Sigmoid colon (tissue), 7 donors: Measurements from ENCODE around the gene IL20RA. TPM values are rescaled to one million over a fixed set of nuclear protein-coding genes. Genes with fewer than 3 reads are reported as not detected.

Experiments
- DNase-seq: peaks from one replicate; pipeline ENCODE4 v3.0.0-alpha.2; 2019
- H3K27ac ChIP-seq, 4 donors: fragments of 200-600 bp; sonication (generic); one replicate each; pipeline ENCODE4 v1.5.1; 2016 to 2019; ENCODE audit warnings: mild to moderate bottlenecking in 1 of 4
- H3K27me3 ChIP-seq, 3 donors: fragments of 200-600 bp; sonication (generic); one replicate each; pipeline ENCODE4 v1.5.1; 2019; ENCODE audit warnings: mild to moderate bottlenecking in 1 of 3
- H3K36me3 ChIP-seq, 4 donors: fragments of 200-600 bp; sonication (generic); one replicate each; pipeline ENCODE4 v1.5.1; 2016 to 2019
- H3K4me1 ChIP-seq, 4 donors: fragments of 200-600 bp; sonication (generic); one replicate each; pipeline ENCODE4 v1.5.1; 2017 to 2019
- H3K4me3 ChIP-seq, 4 donors: fragments of 200-600 bp; sonication (generic); one replicate each; pipeline ENCODE4 v1.5.1; 2017 to 2019; ENCODE audit warnings: mild to moderate bottlenecking in 2 of 4, moderate library complexity in 1 of 4
- H3K9me3 ChIP-seq, 4 donors: fragments of 200-600 bp in 3 of 4; sonication (generic) in 3 of 4; one replicate each; pipeline versions ENCODE4 v1.5.1 to v1.6.1; 2013 to 2019
- EP300 ChIP-seq, 4 donors: sonication (generic); formaldehyde crosslinking; IDR thresholded peaks; one replicate each; pipeline ENCODE4 v1.6.1; 2017; ENCODE audit warnings: antibody characterized with exemption in 4 of 4
- POLR2A ChIP-seq, 2 donors: fragments of 450-650 bp; IDR thresholded peaks; one replicate each; pipeline ENCODE4 v1.6.1; 2016; ENCODE audit warnings: antibody characterized with exemption in 2 of 2, mild to moderate bottlenecking in 2 of 2, moderate library complexity in 2 of 2
- POLR2AphosphoS5 ChIP-seq, 4 donors: sonication (generic); formaldehyde crosslinking; IDR thresholded peaks; one replicate each; pipeline ENCODE4 v1.6.1; 2017; ENCODE audit warnings: antibody characterized with exemption in 4 of 4
- WGBS, 2 donors: extraction: QIAGEN DNeasy Blood & Tissue Kit; methylation state at CpG; one replicate each; pipeline ENCODE4 v1.1.7; 2013; 5-methylcytosine and 5-hydroxymethylcytosine counted together
- intact Hi-C: fragments of 100-400 bp; cut with DNase I; formaldehyde crosslinking; loops from one replicate; pipeline ENCODE4 v1.15.1; 2023
- polyA plus RNA-seq, 3 donors: library from polyadenylated mRNA; stranded (reverse); fragments of 200-250 nt; gene quantifications; one replicate each; pipeline ENCODE4 v1.2.3, GENCODE V29; 2013
- total RNA-seq, 4 donors: library from RNA; depleted of rRNA; stranded (reverse); fragments of >200 nt; gene quantifications; one replicate each; pipeline ENCODE4 v1.1.0, GENCODE V29; 2016
- TF ChIP-seq, protein P1 (sequence below), 4 experiments: fragments of 450-650 bp in 3 of 4; fragments of 200-600 bp in 1 of 4; IDR thresholded peaks; one replicate each; pipeline ENCODE4 v1.5.1; 2016 to 2019; ENCODE audit warnings: antibody characterized with exemption in 4 of 4, mild to moderate bottlenecking in 3 of 4, moderate library complexity in 2 of 4
- donor health status: healthy with polysubstance abuse.
- donor health status: Bipolar disorder and iron deficiency.
- donor health status: healthy.

IL20RA gene
- total and polyA plus RNA-seq, 7 donors = 0.28 to 7.2 (median 1.8) TPM

- no peak for DNase-seq
- TF ChIP-seq, protein P1, sequence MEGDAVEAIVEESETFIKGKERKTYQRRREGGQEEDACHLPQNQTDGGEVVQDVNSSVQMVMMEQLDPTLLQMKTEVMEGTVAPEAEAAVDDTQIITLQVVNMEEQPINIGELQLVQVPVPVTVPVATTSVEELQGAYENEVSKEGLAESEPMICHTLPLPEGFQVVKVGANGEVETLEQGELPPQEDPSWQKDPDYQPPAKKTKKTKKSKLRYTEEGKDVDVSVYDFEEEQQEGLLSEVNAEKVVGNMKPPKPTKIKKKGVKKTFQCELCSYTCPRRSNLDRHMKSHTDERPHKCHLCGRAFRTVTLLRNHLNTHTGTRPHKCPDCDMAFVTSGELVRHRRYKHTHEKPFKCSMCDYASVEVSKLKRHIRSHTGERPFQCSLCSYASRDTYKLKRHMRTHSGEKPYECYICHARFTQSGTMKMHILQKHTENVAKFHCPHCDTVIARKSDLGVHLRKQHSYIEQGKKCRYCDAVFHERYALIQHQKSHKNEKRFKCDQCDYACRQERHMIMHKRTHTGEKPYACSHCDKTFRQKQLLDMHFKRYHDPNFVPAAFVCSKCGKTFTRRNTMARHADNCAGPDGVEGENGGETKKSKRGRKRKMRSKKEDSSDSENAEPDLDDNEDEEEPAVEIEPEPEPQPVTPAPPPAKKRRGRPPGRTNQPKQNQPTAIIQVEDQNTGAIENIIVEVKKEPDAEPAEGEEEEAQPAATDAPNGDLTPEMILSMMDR (IDR thresholded peaks at IDR 0.05) = no peak
- TF ChIP-seq POLR2AphosphoS5 (IDR thresholded peaks at IDR 0.05) (no peak), EP300 (IDR thresholded peaks at IDR 0.05) (no peak), POLR2A (IDR thresholded peaks at IDR 0.05) (no peak)
- H3K27me3 ChIP-seq = no peaks in the 10 kb centered on the region
- no peak overlapping the region for H3K4me3 ChIP-seq
- no peak overlapping the region for H3K27ac ChIP-seq
- H3K36me3 ChIP-seq = no peaks in the 10 kb centered on the region
- no peaks in the 10 kb centered on the region for H3K9me3 ChIP-seq
- no peaks in the 10 kb centered on the region for H3K4me1 ChIP-seq
- WGBS, 2 donors = 93% methylated on average over 9 of the region's 9 CpGs
- intact Hi-C loops = no loop called here
Measured at GRCh38 chr6:137008204-137008603, 36.6 kb downstream of the IL20RA start.

- H3K27me3 ChIP-seq = no peaks in the 10 kb centered on the region
- no peak overlapping the region for H3K4me3 ChIP-seq
- DNase-seq = no peak
- 93 to 96% methylated on average over 9 of the region's 9 CpGs for WGBS, 2 donors
- no peaks in the 10 kb centered on the region for H3K4me1 ChIP-seq
- intact Hi-C loops = no loop called here
- no peaks in the 10 kb centered on the region for H3K36me3 ChIP-seq
- no peak for TF ChIP-seq POLR2A (IDR thresholded peaks at IDR 0.05)
- no peak for TF ChIP-seq POLR2AphosphoS5 (IDR thresholded peaks at IDR 0.05)
- no peak for TF ChIP-seq EP300 (IDR thresholded peaks at IDR 0.05)
- TF ChIP-seq, protein P1 (IDR thresholded peaks at IDR 0.05) = no peak
- no peak overlapping the region for H3K27ac ChIP-seq
- no peaks in the 10 kb centered on the region for H3K9me3 ChIP-seq
Measured at GRCh38 chr6:137006056-137006455, 38.7 kb downstream of the IL20RA start.

DNA sequence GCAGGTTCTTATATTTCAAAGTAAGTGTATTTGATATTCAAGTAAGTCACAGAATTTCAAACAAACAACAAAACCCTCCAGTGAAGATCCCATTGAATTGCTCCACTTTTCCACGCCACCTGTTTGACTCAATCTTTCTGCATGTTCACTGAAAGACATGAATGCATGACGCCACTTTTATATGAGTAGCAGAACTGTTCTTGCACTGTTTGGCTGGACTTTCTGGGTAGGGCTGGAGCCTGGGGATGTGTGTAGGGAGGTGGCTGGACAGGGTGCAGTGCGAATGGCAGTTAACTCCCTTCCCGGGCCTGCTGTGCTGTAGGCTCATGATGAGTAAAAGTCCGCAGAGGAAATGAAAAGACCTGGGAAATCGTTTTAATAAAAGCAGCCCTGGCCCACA lies 39.7 kb downstream of the IL20RA start:
- DNase-seq = no peak

DNA sequence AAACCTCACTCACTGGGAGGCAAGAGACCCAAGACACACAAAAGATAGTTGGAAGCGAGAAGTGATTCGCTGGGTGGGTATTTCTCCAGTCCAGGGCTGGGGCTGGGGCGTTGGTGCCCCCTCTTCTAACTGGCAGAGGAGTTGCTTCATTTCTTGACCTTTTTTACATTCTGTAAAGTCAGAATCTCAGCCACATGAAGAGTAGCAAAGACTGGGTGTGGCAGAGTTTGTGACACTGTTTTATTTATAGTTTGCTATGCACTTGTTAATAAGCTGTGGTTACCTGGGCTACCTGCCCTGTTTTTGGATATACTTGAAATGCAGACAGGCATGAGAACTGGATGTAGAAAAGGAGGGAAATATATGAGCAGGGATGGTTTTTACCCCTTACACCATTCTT lies 42.3 kb downstream of the IL20RA start:
- TF ChIP-seq POLR2AphosphoS5 (IDR thresholded peaks at IDR 0.05) = no peak
- TF ChIP-seq EP300 (IDR thresholded peaks at IDR 0.05) = no peak
- no peak for TF ChIP-seq POLR2A (IDR thresholded peaks at IDR 0.05)
- TF ChIP-seq, protein P1 (IDR thresholded peaks at IDR 0.05) = no peak
- DNase-seq = no peak
- H3K27me3 ChIP-seq = no peaks in the 10 kb centered on the region
- no peaks in the 10 kb centered on the region for H3K36me3 ChIP-seq
- H3K4me3 ChIP-seq = no peak overlapping the region
- WGBS, 2 donors = 70 to 76% methylated on average over 3 of the region's 3 CpGs
- H3K27ac ChIP-seq = no peak overlapping the region
- H3K9me3 ChIP-seq = no peaks in the 10 kb centered on the region
- intact Hi-C loops = no loop called here
- H3K4me1 ChIP-seq = no peaks in the 10 kb centered on the region

More for the DNA sequence above, 39.7 kb downstream of the IL20RA start:
- intact Hi-C loops = no loop called here
- no peak overlapping the region for H3K27ac ChIP-seq
- H3K36me3 ChIP-seq = no peaks in the 10 kb centered on the region
- H3K27me3 ChIP-seq = no peaks in the 10 kb centered on the region
- H3K4me1 ChIP-seq = no peaks in the 10 kb centered on the region
- TF ChIP-seq EP300 (IDR thresholded peaks at IDR 0.05) = no peak
- no peak for TF ChIP-seq POLR2A (IDR thresholded peaks at IDR 0.05)
- TF ChIP-seq, protein P1 (IDR thresholded peaks at IDR 0.05) = no peak
- TF ChIP-seq POLR2AphosphoS5 (IDR thresholded peaks at IDR 0.05) = no peak
- WGBS, 2 donors = 92 to 95% methylated on average over 6 of the region's 6 CpGs
- no peak overlapping the region for H3K4me3 ChIP-seq
- no peaks in the 10 kb centered on the region for H3K9me3 ChIP-seq

DNA sequence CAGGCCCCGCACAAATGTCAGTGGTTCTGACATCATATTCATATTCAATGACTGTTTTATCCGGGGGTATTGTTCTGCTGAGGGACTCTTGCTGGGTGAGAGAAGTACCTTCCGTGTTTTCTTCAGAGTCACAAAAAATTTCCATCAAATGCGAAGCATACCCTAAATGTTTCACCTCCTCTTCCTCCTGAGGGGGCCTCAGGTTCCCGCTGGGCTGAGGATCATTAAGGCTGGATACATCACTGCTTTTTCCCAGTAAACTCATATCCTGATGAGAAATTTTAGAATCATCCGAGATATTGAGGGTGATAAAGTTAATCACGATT lies 42.8 kb downstream of the IL20RA start:
- no peaks in the 10 kb centered on the region for H3K4me1 ChIP-seq
- no peak for TF ChIP-seq POLR2A (IDR thresholded peaks at IDR 0.05)
- TF ChIP-seq, protein P1 (IDR thresholded peaks at IDR 0.05) = no peak
- TF ChIP-seq POLR2AphosphoS5 (IDR thresholded peaks at IDR 0.05) = no peak
- TF ChIP-seq EP300 (IDR thresholded peaks at IDR 0.05) = no peak
- H3K27me3 ChIP-seq = no peaks in the 10 kb centered on the region
- H3K9me3 ChIP-seq = no peaks in the 10 kb centered on the region
- H3K27ac ChIP-seq = no peak overlapping the region
- no peaks in the 10 kb centered on the region for H3K36me3 ChIP-seq
- H3K4me3 ChIP-seq = no peak overlapping the region
- intact Hi-C loops = no loop called here
- WGBS, 2 donors = 66 to 71% methylated on average over 7 of the region's 7 CpGs
- DNase-seq = no peak
